Measurements from ENCODE around the gene MROH7. TPM values are rescaled to one million over a fixed set of nuclear protein-coding genes. Genes with fewer than 3 reads are reported as not detected.

The MROH7 gene
- total RNA-seq, 4 donors from 2014 or later: 2.0 to 5.7 (median 3.8) TPM

GRCh38 chr1:54701066-54701465 is 59.5 kb downstream of the MROH7 start:
- Histone ChIP-seq H3K4me1 (no peaks in the 10 kb centered on the region), H3K27ac (no peak overlapping the region)
- TF ChIP-seq POLR2AphosphoS5 (IDR thresholded peaks at IDR 0.05) (no peak), CTCF (IDR thresholded peaks at IDR 0.05) (no peak), EP300 (IDR thresholded peaks at IDR 0.05) (no peak), POLR2A (IDR thresholded peaks at IDR 0.05) (no peak)

GRCh38 chr1:54701996-54702395 is 60.4 kb downstream of the MROH7 start:
- H3K9me3 ChIP-seq: no peaks in the 10 kb centered on the region
- DNase-seq (ENCODE audit: low spot score in 2 of 2): no peak
- H3K27ac ChIP-seq: no peak overlapping the region
- no peaks in the 10 kb centered on the region for H3K27me3 ChIP-seq
- 87% methylated on average over 11 of the region's 11 CpGs for WGBS
- TF ChIP-seq POLR2A (IDR thresholded peaks at IDR 0.05): no peak
- no peak for TF ChIP-seq CTCF (IDR thresholded peaks at IDR 0.05)
- no peak for TF ChIP-seq POLR2AphosphoS5 (IDR thresholded peaks at IDR 0.05)
- no peak for TF ChIP-seq EP300 (IDR thresholded peaks at IDR 0.05)
- H3K4me1 ChIP-seq: no peaks in the 10 kb centered on the region
- H3K4me3 ChIP-seq: no peak overlapping the region
- H3K36me3 ChIP-seq: no peaks in the 10 kb centered on the region

More at GRCh38 chr1:54701066-54701465, 59.5 kb downstream of the MROH7 start:
- no peak for DNase-seq (ENCODE audit: low spot score in 2 of 2)
- 96% methylated on average over 9 of the region's 9 CpGs for WGBS
- no peaks in the 10 kb centered on the region for H3K9me3 ChIP-seq
- H3K36me3 ChIP-seq: no peaks in the 10 kb centered on the region
- H3K4me3 ChIP-seq: no peak overlapping the region
- H3K27me3 ChIP-seq: no peaks in the 10 kb centered on the region

- Histone ChIP-seq H3K36me3 (no peaks in the 10 kb centered on the region), H3K9me3 (no peaks in the 10 kb centered on the region), H3K27ac (no peak overlapping the region), H3K27me3 (no peaks in the 10 kb centered on the region), H3K4me1 (no peaks in the 10 kb centered on the region), H3K4me3 (no peak overlapping the region)
- no peak for DNase-seq (ENCODE audit: low spot score in 2 of 2)
- 87% methylated on average over 10 of the region's 10 CpGs for WGBS
- no peak for TF ChIP-seq POLR2AphosphoS5 (IDR thresholded peaks at IDR 0.05)
- TF ChIP-seq POLR2A (IDR thresholded peaks at IDR 0.05): no peak
- no peak for TF ChIP-seq EP300 (IDR thresholded peaks at IDR 0.05)
- TF ChIP-seq CTCF (IDR thresholded peaks at IDR 0.05): no peak
Measured at GRCh38 chr1:54703471-54703870, 61.9 kb downstream of the MROH7 start.

GRCh38 chr1:54705153-54705552 is 63.6 kb downstream of the MROH7 start:
- H3K9me3 ChIP-seq: no peaks in the 10 kb centered on the region
- no peak overlapping the region for H3K4me3 ChIP-seq
- no peaks in the 10 kb centered on the region for H3K27me3 ChIP-seq
- DNase-seq (ENCODE audit: low spot score in 2 of 2): no peak
- H3K27ac ChIP-seq: no peak overlapping the region
- TF ChIP-seq POLR2A (IDR thresholded peaks at IDR 0.05): no peak
- no peak for TF ChIP-seq CTCF (IDR thresholded peaks at IDR 0.05)
- TF ChIP-seq POLR2AphosphoS5 (IDR thresholded peaks at IDR 0.05): no peak
- no peak for TF ChIP-seq EP300 (IDR thresholded peaks at IDR 0.05)
- no peaks in the 10 kb centered on the region for H3K36me3 ChIP-seq
- H3K4me1 ChIP-seq: no peaks in the 10 kb centered on the region
- 91% methylated on average over 2 of the region's 2 CpGs for WGBS

- no peaks in the 10 kb centered on the region for H3K36me3 ChIP-seq
- no peak for TF ChIP-seq EP300 (IDR thresholded peaks at IDR 0.05)
- TF ChIP-seq POLR2AphosphoS5 (IDR thresholded peaks at IDR 0.05): no peak
- no peak for TF ChIP-seq CTCF (IDR thresholded peaks at IDR 0.05)
- TF ChIP-seq POLR2A (IDR thresholded peaks at IDR 0.05): no peak
- H3K4me3 ChIP-seq: no peak overlapping the region
- H3K27me3 ChIP-seq: no peaks in the 10 kb centered on the region
- H3K9me3 ChIP-seq: no peaks in the 10 kb centered on the region
- H3K4me1 ChIP-seq: no peaks in the 10 kb centered on the region
- 88% methylated on average over 4 of the region's 4 CpGs for WGBS
- DNase-seq (ENCODE audit: low spot score in 2 of 2): no peak
- H3K27ac ChIP-seq: no peak overlapping the region
Measured at GRCh38 chr1:54706419-54706818, 64.8 kb downstream of the MROH7 start.
